ENCODE measurements around the gene CTTN. TPM values are rescaled to one million over a fixed set of nuclear protein-coding genes. Genes with fewer than 3 reads are reported as not detected.
A peak's percentile ranks its signal among the peaks of the same experiment; 100 is the strongest.

Gene CTTN
- total RNA-seq, 1 experiment from 2014 or later = 503 TPM

DNA sequence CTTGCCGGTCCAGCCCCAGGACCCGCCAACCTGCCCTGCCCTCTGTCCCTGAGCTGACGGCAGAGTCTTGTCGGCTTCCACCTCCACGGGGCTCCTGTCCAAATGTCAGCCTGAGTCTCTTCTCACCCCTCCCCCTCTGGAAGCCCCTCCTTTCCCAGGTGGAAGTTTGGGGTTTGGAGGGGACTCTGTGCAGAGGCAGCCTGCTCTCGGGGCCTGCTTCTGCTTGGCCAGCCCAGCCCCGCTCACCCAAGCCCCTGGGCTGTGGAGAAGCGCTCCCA, 31.0 kb downstream of the CTTN start:
- Histone ChIP-seq H3K27ac (ENCODE audit: low read length) (no peak overlapping the region), H3K4me1 (ENCODE audit: control insufficient read depth, insufficient read depth, low read length) (no peaks in the 10 kb centered on the region), H3K27me3 (ENCODE audit: control insufficient read depth, insufficient read depth, low read length) (no peaks in the 10 kb centered on the region), H3K36me3 (ENCODE audit: control insufficient read depth, insufficient read depth, low read length) (peaks cover 18% of the 10 kb centered on the region; the same call in 1 of the 2 replicates), H3K9me3 (ENCODE audit: control insufficient read depth, insufficient read depth, low read depth, low read length) (no peaks in the 10 kb centered on the region), H3K4me3 (ENCODE audit: low read depth in 2 of 2, low read length in 2 of 2) (no peak overlapping the region)
- DNase-seq (ENCODE audit: low read depth, low spot score) (no peak), ATAC-seq (no peak)
- ChIA-PET POLR2A (no interaction called here), CTCF (no interaction called here)
- in situ Hi-C loops (cut with HindIII; ENCODE audit: low pct_unique_long_range_greater_than_20kb, low sequenced_read_pairs) = no loop called here
- TF ChIP-seq SIN3A (IDR thresholded peaks at IDR 0.05; ENCODE audit: borderline replicate concordance, insufficient read depth, low read depth, low read length) = no peak
- TF ChIP-seq, protein P1, sequence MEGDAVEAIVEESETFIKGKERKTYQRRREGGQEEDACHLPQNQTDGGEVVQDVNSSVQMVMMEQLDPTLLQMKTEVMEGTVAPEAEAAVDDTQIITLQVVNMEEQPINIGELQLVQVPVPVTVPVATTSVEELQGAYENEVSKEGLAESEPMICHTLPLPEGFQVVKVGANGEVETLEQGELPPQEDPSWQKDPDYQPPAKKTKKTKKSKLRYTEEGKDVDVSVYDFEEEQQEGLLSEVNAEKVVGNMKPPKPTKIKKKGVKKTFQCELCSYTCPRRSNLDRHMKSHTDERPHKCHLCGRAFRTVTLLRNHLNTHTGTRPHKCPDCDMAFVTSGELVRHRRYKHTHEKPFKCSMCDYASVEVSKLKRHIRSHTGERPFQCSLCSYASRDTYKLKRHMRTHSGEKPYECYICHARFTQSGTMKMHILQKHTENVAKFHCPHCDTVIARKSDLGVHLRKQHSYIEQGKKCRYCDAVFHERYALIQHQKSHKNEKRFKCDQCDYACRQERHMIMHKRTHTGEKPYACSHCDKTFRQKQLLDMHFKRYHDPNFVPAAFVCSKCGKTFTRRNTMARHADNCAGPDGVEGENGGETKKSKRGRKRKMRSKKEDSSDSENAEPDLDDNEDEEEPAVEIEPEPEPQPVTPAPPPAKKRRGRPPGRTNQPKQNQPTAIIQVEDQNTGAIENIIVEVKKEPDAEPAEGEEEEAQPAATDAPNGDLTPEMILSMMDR (IDR thresholded peaks at IDR 0.05) = no peak
- TF ChIP-seq, protein P2, sequence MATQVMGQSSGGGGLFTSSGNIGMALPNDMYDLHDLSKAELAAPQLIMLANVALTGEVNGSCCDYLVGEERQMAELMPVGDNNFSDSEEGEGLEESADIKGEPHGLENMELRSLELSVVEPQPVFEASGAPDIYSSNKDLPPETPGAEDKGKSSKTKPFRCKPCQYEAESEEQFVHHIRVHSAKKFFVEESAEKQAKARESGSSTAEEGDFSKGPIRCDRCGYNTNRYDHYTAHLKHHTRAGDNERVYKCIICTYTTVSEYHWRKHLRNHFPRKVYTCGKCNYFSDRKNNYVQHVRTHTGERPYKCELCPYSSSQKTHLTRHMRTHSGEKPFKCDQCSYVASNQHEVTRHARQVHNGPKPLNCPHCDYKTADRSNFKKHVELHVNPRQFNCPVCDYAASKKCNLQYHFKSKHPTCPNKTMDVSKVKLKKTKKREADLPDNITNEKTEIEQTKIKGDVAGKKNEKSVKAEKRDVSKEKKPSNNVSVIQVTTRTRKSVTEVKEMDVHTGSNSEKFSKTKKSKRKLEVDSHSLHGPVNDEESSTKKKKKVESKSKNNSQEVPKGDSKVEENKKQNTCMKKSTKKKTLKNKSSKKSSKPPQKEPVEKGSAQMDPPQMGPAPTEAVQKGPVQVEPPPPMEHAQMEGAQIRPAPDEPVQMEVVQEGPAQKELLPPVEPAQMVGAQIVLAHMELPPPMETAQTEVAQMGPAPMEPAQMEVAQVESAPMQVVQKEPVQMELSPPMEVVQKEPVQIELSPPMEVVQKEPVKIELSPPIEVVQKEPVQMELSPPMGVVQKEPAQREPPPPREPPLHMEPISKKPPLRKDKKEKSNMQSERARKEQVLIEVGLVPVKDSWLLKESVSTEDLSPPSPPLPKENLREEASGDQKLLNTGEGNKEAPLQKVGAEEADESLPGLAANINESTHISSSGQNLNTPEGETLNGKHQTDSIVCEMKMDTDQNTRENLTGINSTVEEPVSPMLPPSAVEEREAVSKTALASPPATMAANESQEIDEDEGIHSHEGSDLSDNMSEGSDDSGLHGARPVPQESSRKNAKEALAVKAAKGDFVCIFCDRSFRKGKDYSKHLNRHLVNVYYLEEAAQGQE (IDR thresholded peaks at IDR 0.05; ENCODE audit: insufficient read depth in 1 of 2, low read depth in 2 of 2, low read length in 1 of 2) = no peak
- no peak for TF ChIP-seq TCF7L2 (IDR thresholded peaks at IDR 0.05; ENCODE audit: low read depth, low read length)
- TF ChIP-seq POLR2AphosphoS5 (IDR thresholded peaks at IDR 0.05; ENCODE audit: low read depth, low read length) = no peak
- intact Hi-C loops (cut with micrococcal nuclease; ENCODE audit: unreplicated experiment) = no loop called here
- no TSS peak for BruUV-seq (replicated peaks)

DNA sequence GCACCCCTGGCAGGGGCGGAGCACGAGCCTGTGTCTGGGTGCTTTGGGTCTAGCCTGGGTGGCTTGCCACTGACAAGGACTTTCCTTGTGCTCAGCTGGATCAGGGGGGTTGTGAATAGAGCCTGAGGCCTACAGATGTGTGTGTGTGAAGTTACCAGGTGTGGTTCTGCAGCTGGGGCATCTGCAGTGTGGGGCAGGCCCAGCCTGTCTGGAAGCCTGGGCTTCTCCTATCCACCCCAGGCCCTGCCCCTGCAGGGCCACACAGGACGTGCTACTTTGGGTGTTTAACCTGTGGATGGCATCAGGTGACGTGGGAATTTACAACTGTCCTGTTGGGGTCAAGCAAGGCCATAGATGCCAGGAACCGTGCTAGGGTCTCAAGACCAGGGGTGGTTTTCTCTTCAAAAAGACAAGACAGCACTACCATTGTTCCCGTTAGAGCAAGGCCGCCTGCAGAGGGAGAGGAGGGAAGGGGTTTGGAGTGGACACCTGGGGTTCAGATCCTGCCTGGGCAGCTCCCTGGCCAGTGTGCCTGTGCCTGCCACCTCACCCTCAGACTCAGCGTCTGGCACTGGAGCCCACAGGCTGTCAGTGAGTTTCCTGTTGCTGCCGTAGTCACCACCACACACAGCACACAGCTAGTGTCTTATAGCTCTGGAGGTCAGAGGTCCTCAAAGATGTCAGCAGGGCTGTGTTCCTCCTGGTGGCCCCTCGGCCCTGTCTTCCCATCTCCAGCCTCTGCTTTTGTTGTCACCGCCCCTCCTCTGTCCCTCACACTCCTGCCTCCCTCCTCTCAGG, 31.6 kb downstream of the CTTN start:
- Histone ChIP-seq H3K27me3 (ENCODE audit: control insufficient read depth, insufficient read depth, low read length) (no peaks in the 10 kb centered on the region), H3K27ac (ENCODE audit: low read length) (no peak overlapping the region), H3K4me3 (ENCODE audit: low read depth in 2 of 2, low read length in 2 of 2) (no peak overlapping the region), H3K4me1 (ENCODE audit: control insufficient read depth, insufficient read depth, low read length) (no peaks in the 10 kb centered on the region), H3K36me3 (ENCODE audit: control insufficient read depth, insufficient read depth, low read length) (peaks cover 18% of the 10 kb centered on the region; the same call in 1 of the 2 replicates), H3K9me3 (ENCODE audit: control insufficient read depth, insufficient read depth, low read depth, low read length) (no peaks in the 10 kb centered on the region)
- ChIA-PET CTCF (no interaction called here), POLR2A (no interaction called here)
- in situ Hi-C loops (cut with HindIII; ENCODE audit: low pct_unique_long_range_greater_than_20kb, low sequenced_read_pairs) = no loop called here
- no TSS peak for BruUV-seq (replicated peaks)
- TF ChIP-seq, protein P2 (IDR thresholded peaks at IDR 0.05; ENCODE audit: insufficient read depth in 1 of 2, low read depth in 2 of 2, low read length in 1 of 2) = no peak
- TF ChIP-seq POLR2AphosphoS5 (IDR thresholded peaks at IDR 0.05; ENCODE audit: low read depth, low read length) = no peak
- no peak for TF ChIP-seq TCF7L2 (IDR thresholded peaks at IDR 0.05; ENCODE audit: low read depth, low read length)
- no peak for TF ChIP-seq SIN3A (IDR thresholded peaks at IDR 0.05; ENCODE audit: borderline replicate concordance, insufficient read depth, low read depth, low read length)
- TF ChIP-seq, protein P1 (IDR thresholded peaks at IDR 0.05) = no peak
- ATAC-seq = 0 out of 2 replicates have a peak, but pooled peaks have one; percentile 5
- intact Hi-C loops (cut with micrococcal nuclease; ENCODE audit: unreplicated experiment) = no loop called here
- no peak for DNase-seq (ENCODE audit: low read depth, low spot score)

All from Panc1 (cell line).